DOHH2 (cell line): ENCODE data around the gene CHIC1.
"Not testable (repeated sequence)": the region's sequence is repeated elsewhere in the genome, so short reads cannot be mapped to it uniquely, and the experiment has no call there.

Experiments
- H3F3A ChIP-seq: fragments of 200-600 bp; sonication (generic), shearing (Covaris generic); 2 replicates; pipeline ENCODE4 v1.6.0; 2016; ENCODE audit warnings: antibody characterized with exemption, mild to moderate bottlenecking; ENCODE audit not compliant: control insufficient read depth, insufficient read depth
- H3K27ac ChIP-seq: fragments of 200-600 bp; sonication (generic); 2 replicates; pipeline ENCODE4 v1.5.1; 2014; ENCODE audit warnings: low read depth, mild to moderate bottlenecking, low read length, moderate library complexity
- H3K27me3 ChIP-seq: fragments of 200-600 bp; sonication (generic); 2 replicates; pipeline ENCODE4 v1.6.1; 2014; ENCODE audit warnings: mild to moderate bottlenecking, low read length, mixed read lengths; ENCODE audit not compliant: control insufficient read depth
- H3K36me3 ChIP-seq: fragments of 200-600 bp; sonication (generic); 2 replicates; pipeline ENCODE4 v1.6.1; 2014; ENCODE audit warnings: mild to moderate bottlenecking, low read length, moderate library complexity, mixed read lengths; ENCODE audit not compliant: control insufficient read depth
- H3K4me1 ChIP-seq: fragments of 200-600 bp; sonication (generic); 2 replicates; pipeline ENCODE4 v1.6.1; 2014; ENCODE audit warnings: mild to moderate bottlenecking, low read length, mixed read lengths; ENCODE audit not compliant: control insufficient read depth
- H3K4me2 ChIP-seq: fragments of 200-600 bp; sonication (generic); 2 replicates; pipeline ENCODE4 v1.6.0; 2014; ENCODE audit warnings: mild to moderate bottlenecking, low read length, moderate library complexity
- H3K4me3 ChIP-seq: fragments of 200-600 bp; sonication (generic); 2 replicates; pipeline ENCODE4 v1.5.1; 2014; ENCODE audit warnings: mild to moderate bottlenecking, low read length, mixed read lengths
- H3K79me2 ChIP-seq: fragments of 200-600 bp; sonication (generic); 2 replicates; pipeline ENCODE4 v1.6.1; 2014; ENCODE audit warnings: mild to moderate bottlenecking, low read length, mixed read lengths; ENCODE audit not compliant: control insufficient read depth
- H3K9me2 ChIP-seq: fragments of 200-600 bp; sonication (generic); replicated peaks from 2 replicates; pipeline ENCODE4 v1.6.1; 2014; ENCODE audit warnings: mild to moderate bottlenecking, low read length, mixed read lengths; ENCODE audit not compliant: control insufficient read depth
- H3K9me3 ChIP-seq: fragments of 200-600 bp; sonication (generic); 2 replicates; pipeline ENCODE4 v1.6.1; 2014; ENCODE audit warnings: antibody characterized with exemption, low read length, mixed read lengths; ENCODE audit not compliant: control insufficient read depth, insufficient read depth
- H4K20me1 ChIP-seq: fragments of 200-600 bp; sonication (generic); 2 replicates; pipeline ENCODE4 v1.6.0; 2014; ENCODE audit warnings: low read depth, mild to moderate bottlenecking, antibody characterized with exemption, low read length, moderate library complexity; ENCODE audit not compliant: control insufficient read depth, insufficient read depth
- EZH2phosphoT487 ChIP-seq: fragments of 200-600 bp; sonication (generic); IDR thresholded peaks from 2 replicates; pipeline ENCODE4 v1.6.1; 2017; ENCODE audit warnings: borderline replicate concordance, mild to moderate bottlenecking, antibody characterized with exemption, low read length, moderate library complexity, mixed read lengths
- TF ChIP-seq, protein P1 (sequence below): fragments of 200-600 bp; sonication (generic); IDR thresholded peaks from one replicate; pipeline ENCODE4 v1.5.1; 2014; ENCODE audit warnings: antibody characterized with exemption, mild to moderate bottlenecking, low read depth, low read length; ENCODE audit not compliant: poor library complexity, severe bottlenecking

The CHIC1 gene

DNA sequence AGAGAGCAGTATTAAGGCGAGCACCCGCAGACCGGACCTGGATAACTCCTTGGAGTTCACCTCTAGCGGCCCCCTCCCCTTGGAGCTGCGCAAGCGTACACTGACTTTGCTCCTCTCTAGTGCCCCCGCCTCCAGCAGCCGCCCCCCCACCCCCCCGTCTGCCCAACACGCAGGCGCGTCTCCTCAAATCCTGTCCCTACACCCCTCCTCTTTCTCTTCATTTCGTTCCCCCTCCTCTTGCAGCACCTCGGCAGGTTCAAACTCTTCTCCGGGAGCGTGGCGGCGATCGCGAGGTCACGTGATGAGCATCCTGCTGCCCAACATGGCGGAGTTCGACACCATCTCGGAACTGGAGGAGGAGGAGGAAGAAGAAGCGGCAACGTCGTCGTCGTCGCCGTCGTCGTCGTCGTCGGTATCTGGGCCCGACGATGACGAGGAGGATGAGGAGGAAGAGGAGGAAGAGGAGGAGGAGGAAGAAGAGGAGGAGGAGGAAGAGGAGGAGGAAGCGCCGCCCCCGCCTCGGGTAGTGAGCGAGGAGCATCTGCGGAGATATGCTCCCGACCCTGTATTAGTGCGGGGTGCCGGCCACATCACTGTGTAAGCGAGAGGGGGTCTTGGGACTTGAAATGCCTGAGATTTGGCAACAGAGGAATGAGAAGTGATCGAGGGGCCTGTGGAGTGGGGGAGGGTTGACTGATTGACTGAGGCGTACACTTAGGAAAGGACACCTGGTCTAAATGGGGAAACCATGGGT is at the start of gene CHIC1:
Gene CHIC1 (plus strand): TSS at position 214 of the 754 bp plus-strand sequence. CDS start 88 bp downstream, at position 302.
- 0 out of 2 replicates have a peak, but pooled peaks cover 2% of the 10 kb centered on the region for H3F3A ChIP-seq
- H3K9me3 ChIP-seq = no peaks in the 10 kb centered on the region
- H3K4me1 ChIP-seq = peaks cover 11% of the 10 kb centered on the region
- no peaks in the 10 kb centered on the region for H3K9me2 ChIP-seq
- peak within 1 kb of the TSS; percentile 80 for H3K4me2 ChIP-seq
- H3K36me3 ChIP-seq = no peaks in the 10 kb centered on the region
- H3K27me3 ChIP-seq = no peaks in the 10 kb centered on the region
- no peaks in the 10 kb centered on the region for H4K20me1 ChIP-seq
- peak within 1 kb of the TSS; percentile 86 for H3K4me3 ChIP-seq
- H3K79me2 ChIP-seq = peaks cover 19% of the 10 kb centered on the region; the same call in 1 of the 2 replicates
- no peak for TF ChIP-seq EZH2phosphoT487
- TF ChIP-seq, protein P1, sequence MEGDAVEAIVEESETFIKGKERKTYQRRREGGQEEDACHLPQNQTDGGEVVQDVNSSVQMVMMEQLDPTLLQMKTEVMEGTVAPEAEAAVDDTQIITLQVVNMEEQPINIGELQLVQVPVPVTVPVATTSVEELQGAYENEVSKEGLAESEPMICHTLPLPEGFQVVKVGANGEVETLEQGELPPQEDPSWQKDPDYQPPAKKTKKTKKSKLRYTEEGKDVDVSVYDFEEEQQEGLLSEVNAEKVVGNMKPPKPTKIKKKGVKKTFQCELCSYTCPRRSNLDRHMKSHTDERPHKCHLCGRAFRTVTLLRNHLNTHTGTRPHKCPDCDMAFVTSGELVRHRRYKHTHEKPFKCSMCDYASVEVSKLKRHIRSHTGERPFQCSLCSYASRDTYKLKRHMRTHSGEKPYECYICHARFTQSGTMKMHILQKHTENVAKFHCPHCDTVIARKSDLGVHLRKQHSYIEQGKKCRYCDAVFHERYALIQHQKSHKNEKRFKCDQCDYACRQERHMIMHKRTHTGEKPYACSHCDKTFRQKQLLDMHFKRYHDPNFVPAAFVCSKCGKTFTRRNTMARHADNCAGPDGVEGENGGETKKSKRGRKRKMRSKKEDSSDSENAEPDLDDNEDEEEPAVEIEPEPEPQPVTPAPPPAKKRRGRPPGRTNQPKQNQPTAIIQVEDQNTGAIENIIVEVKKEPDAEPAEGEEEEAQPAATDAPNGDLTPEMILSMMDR = no peak
- H3K27ac ChIP-seq = peak within 1 kb of the TSS; percentile 44

- H3K79me2 ChIP-seq, H3F3A ChIP-seq, H3K9me3 ChIP-seq, H3K4me1 ChIP-seq, H3K36me3 ChIP-seq, H3K9me2 ChIP-seq, H3K27me3 ChIP-seq, H3K27ac ChIP-seq, H3K4me2 ChIP-seq, H4K20me1 ChIP-seq, H3K4me3 ChIP-seq: not testable (repeated sequence)
These were observed 40.2 kb upstream of the CHIC1 start for GRCh38 chrX:73522823-73523222.

GRCh38 chrX:73524906-73525305 is 38.1 kb upstream of the CHIC1 start:
- Histone ChIP-seq H3K79me2 (no peaks in the 10 kb centered on the region), H3K27me3 (no peaks in the 10 kb centered on the region)
- no peak for TF ChIP-seq EZH2phosphoT487
- TF ChIP-seq, protein P1 = no peak

DNA sequence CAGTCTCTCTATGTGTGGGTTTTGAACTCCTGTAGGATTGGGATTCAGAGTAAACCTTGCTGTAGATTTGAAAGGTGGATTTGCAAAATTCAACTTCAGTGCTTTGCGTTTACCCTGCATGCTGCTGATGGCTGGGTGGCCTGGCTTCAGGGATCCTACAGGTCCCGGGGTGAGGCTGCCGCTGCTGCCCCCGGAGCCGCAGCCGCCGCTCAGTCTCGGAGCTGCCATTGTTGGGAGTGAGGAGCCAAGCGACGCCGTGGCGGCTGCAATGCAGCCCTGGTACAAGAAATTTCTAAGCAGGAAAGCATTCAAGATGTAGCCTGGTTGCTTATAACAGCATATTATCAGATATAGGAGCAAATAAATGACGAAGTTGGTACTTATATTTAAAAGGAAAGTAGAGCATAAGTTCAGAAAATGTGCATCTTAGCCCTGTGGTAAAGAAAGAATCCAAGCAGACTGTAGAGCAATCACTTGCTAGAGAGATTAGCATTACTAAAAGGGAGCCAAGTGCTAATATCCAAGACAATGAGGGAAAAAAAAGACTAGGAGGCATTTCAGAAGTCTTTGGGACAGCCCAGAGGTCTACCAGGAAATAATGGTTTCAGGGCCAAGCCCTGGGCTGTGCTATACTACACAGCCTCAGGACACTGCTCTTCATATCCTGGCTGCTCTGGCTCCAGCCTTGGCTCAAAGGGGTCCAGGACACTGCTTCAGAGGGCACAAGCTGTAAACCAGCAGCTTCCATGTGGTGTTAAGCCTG is 36.9 kb upstream of the CHIC1 start:
- Histone ChIP-seq H3K4me3 (no peak overlapping the region), H3K9me3 (no peaks in the 10 kb centered on the region), H3K27me3 (no peaks in the 10 kb centered on the region), H4K20me1 (no peaks in the 10 kb centered on the region), H3K36me3 (no peaks in the 10 kb centered on the region), H3K27ac (no peak overlapping the region), H3K4me2 (no peak overlapping the region), H3K4me1 (no peaks in the 10 kb centered on the region), H3K79me2 (no peaks in the 10 kb centered on the region), H3F3A (no peaks in the 10 kb centered on the region), H3K9me2 (no peaks in the 10 kb centered on the region)
- no peak for TF ChIP-seq EZH2phosphoT487
- TF ChIP-seq, protein P1 = no peak

More at GRCh38 chrX:73524906-73525305, 38.1 kb upstream of the CHIC1 start:
- Histone ChIP-seq H4K20me1 (no peaks in the 10 kb centered on the region), H3K4me1 (no peaks in the 10 kb centered on the region), H3K27ac (no peak overlapping the region), H3K4me3 (no peak overlapping the region), H3K36me3 (no peaks in the 10 kb centered on the region), H3K9me3 (no peaks in the 10 kb centered on the region), H3F3A (no peaks in the 10 kb centered on the region), H3K4me2 (no peak overlapping the region), H3K9me2 (no peaks in the 10 kb centered on the region)

- not testable (repeated sequence) for H3F3A ChIP-seq, H3K9me3 ChIP-seq, H3K36me3 ChIP-seq, H3K4me2 ChIP-seq, H3K4me3 ChIP-seq, H3K27ac ChIP-seq, H3K9me2 ChIP-seq, H4K20me1 ChIP-seq, H3K27me3 ChIP-seq, H3K79me2 ChIP-seq, H3K4me1 ChIP-seq
These were observed 31.3 kb upstream of the CHIC1 start for GRCh38 chrX:73531655-73532054.
